GM21381 (cell line): Measurements from ENCODE around the gene RHBDD1.

Experiments
- ATAC-seq: cut with Tn5 transposase; IDR thresholded peaks from one replicate; pipeline ENCODE4 v1.9.1; 2021; ENCODE audit warnings: mild to moderate bottlenecking, moderate library complexity; ENCODE audit not compliant: unreplicated experiment

The RHBDD1 gene, protein sequence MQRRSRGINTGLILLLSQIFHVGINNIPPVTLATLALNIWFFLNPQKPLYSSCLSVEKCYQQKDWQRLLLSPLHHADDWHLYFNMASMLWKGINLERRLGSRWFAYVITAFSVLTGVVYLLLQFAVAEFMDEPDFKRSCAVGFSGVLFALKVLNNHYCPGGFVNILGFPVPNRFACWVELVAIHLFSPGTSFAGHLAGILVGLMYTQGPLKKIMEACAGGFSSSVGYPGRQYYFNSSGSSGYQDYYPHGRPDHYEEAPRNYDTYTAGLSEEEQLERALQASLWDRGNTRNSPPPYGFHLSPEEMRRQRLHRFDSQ

DNA sequence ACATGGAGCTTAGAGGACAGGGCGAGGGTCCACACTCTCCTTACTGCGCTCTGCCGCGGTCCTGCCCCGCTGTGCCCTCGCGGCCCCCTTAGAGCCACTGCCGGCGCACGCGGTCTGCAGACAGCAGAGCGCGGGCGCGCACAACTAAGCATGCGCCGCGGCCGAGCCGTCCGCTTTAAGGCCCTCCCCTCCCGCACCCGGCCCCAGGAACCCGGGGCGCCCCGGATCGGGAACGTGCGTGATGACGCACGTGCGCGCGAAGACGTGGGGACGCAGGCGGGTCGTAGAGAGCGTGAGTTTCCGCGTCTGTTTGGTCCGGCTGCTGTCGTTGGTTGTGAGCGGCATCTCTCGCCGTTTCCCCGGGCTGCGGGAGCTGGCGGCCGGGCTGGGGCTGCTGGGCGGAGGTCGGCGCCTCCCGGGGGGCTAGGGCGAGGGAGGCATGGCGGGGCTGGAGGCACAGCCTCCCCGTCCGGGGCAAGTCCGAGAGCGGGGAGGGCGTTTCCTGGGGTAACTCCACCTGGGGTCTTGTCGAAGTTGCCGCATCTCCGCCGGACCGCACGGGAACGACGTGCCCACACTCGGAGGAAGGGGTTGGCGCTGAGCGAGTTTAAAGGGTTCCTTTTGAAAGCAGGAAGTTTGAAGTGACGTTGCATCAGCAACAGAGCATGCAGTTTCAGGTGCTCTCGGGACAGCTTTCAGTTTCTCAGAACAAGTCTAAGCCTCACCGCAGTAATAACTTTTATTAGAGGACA lies at the start of gene RHBDD1:
RHBDD1 (plus strand) TSS at position 259 of the 752 bp plus-strand sequence. CDS start 28,640 bp downstream, outside the sequence.
- peak; percentile 84 for ATAC-seq

DNA sequence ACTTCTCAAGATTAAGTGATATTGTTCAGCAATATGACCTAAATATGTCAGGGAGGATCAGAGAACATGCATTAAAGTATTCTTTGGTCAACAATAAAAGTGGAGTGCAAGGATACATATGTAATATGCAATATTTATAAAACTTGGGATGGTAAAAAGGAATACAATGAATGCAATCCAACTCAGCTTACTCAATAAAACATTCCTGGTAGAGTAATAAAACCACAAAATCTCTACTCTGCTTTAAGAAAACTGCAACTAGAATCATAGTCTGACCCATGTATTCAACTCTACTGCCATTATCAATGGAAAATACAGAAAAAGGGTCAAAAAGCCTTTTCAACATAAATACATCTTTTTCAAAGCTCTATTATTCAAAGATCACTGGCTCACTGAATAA lies 47.8 kb upstream of the RHBDD1 start:
- no peak for ATAC-seq

DNA sequence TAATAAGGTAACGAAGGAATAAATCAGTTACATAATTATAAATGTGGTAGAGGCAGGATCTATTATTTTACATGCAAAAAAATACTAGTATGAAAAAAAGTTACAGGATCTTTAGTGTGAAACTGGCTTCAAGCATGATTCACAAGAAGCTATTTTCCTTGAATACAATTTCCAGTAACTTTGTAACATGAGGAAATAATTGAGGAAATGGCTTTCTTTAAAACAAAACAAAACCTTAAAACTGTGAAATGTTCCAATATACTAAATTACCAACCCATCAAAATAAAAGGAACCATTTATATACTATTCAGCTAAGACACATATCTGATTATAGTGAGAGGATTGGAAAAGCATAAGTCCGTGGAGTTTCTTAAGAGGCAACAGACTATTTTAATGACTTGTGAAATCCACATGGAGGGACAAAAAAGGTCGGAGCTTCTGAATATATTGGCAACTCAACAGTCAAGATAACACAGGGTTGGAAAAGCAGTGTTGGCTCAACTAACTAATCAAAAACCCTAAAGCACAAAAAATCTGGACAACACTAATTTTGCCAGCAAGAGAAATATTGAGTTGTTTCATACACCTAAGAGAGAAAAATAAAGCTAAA lies 46.9 kb upstream of the RHBDD1 start:
- no peak for ATAC-seq

DNA sequence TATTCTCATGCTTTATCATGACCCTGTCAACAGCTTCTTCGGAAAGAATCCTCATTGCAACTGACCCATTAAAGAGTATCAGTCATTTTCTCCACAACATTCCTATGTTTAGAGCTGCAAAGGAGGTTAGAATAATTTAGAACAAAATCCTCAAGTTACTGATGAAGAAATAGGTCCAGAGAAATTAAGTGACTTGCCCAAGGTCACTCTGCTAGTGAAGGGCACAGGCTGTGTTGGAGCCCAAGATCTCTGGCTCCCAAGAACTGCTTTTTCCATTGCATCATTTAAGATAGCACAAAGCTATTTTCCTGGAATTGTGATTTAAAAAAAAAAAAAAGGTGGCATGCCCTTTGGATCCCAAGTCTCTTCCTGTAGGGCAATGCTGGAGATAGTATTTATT lies 45.8 kb upstream of the RHBDD1 start:
- ATAC-seq: no peak

DNA sequence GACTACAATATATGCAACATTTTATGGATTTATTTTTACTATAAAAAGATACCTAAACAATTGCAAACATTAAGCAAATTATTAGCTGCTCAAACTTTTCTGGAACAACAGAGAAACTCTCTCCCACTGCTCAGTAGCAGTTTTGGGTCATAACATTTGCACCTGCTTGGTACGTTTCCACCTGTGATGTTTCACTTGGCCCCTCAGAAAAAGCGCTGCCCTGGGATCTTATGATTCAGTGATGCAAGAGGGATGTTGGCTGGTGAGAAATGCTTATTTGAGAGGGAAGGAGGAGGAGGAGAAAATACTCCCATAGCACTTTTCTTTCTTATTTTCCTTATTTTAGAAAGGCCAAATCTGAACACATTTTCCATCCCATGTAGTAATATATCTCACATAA lies 45.4 kb upstream of the RHBDD1 start:
- no peak for ATAC-seq

DNA sequence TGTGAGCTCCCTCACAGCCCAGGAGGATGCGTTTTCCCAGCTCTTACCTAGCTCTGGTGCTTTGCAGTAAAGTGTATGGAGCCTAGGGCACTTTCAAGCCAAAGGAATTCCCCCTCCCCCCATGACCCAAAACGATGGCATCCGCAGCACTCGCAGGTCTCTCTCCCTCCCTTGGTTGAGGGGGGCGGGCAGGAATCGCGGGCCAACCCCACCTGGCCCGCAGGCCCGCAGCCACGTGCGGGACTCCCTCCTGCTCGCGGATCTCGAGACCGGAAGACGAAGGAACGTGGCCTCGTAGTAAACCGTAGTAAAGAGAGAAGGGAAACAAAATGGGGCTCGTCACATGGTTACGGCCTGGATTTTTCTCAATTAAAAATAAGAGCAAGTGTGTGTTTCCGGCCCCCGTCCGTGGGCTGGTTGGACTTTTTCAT lies 44.8 kb upstream of the RHBDD1 start:
- peak; percentile 53 for ATAC-seq

DNA sequence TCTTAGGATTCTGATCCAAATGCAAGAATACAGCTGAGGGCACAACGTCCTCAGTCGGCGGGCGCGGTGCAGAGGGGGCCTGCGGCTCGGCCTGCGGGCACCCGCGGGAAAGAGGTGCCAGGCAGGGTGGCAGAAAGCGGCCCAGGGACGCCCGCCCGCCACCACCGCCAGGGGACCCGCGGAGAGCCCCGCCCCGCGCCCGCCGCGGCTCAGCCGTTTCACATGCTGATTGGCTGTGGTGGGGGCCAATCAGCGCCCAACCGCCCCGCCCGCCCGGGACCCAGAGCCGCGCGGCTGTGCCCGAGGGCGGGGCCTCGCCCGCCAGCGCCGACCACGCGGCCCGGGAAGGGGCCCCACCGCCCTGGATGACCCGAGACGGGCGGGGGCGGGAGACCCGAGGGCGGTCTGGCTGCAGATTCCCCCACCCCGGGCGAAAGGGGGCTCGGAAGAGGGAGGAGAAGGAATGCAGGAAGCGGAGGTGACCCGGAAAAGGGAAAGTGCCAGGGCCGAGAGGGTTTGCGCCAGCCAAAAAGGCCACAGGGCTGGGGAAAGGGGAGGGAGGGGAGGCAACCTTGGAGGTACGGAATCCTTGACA lies 44.3 kb upstream of the RHBDD1 start:
- ATAC-seq: peak; percentile 99

DNA sequence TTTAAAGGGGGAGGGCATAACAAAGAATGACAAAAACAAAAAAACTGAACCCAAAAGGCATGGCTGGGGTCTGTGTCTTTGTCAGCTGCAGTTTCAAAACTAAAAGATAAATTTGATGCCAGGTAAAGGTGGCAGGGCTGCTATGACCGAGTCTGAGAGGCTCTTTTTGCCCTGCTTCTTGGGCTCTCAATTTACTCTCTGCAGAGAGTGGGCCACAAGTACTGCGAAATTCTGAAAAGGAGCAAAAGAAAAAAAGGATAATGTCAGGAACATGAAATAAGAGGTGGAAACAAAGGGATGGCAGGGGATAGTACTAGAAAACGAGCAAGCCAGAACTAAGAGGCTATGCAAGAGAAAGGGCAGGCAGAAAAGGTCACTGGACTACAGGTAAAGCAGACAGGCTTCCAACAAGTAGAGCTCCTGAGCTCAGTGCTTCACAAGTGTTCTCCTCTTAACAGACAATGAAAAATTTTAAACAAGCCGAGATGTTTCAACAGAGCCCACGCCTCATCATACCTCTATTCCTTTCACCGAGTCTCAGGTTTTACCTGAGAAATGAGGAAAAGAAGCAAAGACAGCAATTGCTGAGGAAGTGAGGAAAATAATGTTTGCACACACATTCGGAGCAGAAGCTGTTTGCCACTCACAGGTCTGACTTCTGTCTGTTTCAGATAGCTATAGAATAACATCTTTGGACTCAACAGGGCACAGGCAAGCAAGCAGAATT lies 43.5 kb upstream of the RHBDD1 start:
- ATAC-seq: no peak

DNA sequence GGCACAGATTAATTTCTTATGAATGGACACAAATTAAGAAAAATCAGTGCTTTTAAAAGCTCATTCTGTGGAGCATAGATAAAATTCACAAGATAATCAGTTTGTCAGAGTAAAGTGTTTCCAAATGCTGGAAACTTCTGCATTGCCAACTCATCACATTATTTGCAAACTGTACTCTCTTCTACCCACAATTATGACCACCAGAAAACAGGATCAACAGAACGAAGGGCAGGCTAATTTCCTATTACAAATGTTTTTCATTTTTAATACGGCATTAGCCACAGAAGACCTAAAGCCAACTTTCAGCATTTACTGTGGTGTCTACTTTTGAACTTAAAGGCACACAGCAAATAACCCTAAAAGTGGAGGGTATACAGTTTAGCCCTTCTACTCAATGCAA lies 42.2 kb upstream of the RHBDD1 start:
- ATAC-seq: no peak

DNA sequence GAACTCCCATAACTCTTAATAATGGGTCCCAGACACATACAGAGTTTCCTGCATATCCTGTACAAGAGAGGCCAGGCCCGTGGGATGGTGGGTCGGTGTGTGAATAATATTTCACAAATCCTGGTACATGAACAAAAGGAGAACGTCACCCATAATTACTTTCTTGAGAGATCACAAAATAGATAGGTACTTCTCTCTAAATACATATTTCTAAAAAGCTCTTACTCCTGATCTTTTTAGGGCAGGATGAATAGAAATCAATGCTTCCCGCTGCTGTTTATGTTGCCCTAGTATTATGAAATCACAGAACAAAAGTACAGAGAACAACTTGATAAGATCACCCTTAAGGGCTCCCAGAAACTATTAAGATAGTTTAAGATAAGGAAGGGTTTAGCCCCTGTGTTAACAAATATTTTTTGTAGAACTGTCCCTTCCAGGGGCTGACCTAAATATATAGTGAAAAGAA lies 41.6 kb upstream of the RHBDD1 start:
- no peak for ATAC-seq

DNA sequence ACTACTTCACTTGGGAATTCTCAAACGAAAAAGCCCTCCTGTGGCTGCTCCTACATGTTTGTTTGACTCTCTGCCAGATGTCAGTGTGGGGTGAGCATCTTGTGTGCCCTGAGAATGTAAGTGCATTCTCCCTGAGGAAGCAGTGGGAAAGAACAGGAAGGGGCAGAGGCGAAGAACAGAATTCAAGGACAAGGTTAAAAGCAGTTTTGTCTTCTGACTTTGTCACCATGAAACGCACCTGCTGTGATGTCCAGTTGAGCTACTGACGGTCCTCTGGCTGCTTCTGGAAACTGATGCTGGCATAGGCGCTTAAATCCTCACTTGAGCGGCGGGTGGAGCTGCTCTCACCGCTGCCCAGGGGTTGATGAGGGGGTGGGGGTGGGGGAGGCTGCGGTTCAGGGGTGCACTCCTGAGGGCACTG lies 41.1 kb upstream of the RHBDD1 start:
- ATAC-seq: no peak

DNA sequence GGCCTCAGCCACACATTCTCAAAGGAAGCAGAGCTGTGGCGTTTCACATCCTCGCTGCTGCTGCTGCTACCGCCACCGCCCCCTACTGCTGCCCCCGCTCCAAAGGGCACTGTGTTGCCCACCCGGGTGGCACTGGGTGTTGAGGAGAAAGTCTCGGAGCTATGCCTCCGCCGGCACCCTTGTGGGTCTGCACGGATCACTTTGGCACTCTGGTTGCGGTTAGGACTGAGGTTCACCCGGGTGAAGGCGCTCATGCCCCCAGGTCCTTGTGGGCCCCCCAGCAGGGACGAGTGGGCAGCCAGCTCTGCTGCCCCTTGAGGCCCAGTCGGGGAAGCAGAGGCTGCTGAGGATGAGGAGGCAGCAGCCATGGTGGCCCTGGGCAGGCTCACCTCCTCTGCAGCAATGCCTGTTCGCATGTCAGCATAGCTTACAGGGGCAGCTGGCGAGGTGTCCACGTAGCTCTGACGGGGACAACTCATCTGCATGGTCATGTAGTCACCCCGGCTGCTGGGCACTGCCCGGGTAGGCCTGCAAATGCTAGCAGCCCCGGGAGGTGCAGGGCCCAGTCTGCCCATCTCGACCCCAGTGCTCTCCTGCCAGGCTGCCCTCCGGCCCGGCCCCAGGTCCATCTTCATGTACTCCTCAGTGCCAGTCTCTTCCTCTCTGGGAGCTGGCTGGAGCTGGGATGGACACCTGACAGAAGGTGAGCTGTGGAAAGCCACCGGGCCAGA lies 40.4 kb upstream of the RHBDD1 start:
- ATAC-seq: no peak

DNA sequence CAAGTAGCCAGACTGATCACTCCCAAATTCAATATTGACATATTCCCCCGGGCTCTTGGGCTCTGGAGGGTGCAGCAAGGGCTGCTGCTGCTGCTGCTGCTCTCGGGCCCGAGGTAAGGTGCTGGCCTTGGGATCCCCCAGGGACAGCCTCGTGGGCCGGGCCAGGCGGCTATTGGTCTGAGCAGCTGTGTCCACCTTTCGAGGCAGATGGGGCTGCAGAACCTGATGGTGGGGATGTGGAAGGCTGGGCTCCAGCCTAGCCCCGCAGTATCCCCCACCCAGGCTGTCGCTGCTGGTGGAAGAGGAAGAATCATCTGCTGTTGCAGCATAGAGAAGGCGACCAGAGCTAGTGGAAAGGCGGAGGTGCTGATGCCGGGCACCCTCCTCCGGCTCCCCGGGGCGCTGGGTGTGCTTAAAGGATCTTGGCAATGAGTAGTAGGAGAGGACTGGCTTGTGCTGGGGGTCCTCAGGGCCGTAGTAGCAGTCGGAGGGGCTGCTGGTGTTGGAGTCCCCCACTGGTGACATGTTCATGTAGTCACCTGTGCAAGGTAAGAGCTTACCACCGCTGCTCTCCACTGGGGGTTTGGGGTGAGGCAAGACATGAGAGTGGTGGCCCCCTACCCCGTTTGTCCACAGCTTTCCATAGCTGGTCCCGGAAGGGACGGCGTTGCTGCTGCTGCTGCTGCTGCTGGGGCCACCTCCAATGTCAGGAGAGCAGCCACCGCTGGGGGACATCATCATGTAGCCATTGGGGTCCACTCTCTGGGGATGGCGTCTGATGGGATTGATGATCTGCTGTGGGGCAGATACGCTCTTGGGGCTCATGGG lies 39.6 kb upstream of the RHBDD1 start:
- ATAC-seq: no peak

DNA sequence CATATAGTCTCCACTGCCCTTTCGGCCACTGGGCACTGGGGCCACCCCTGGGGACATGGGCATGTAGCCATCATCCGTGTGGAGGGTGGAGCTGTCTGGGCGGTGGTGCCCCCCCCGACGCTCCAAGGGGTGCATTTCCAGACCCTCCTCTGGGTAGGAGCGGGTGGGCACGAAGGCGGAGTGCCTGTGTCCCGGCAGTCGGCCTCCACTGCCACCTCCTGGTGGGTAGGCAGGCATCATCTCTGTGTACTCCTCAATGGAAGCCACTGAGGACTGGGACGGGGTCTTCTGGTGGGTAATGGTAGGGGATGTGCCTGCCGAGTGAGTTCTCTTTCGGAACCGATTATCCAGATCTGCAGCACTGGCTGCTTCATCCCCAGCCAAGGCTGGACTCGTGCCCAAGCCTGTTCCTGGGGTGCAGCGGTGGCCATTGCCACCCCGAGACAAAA lies 39.0 kb upstream of the RHBDD1 start:
- ATAC-seq: no peak

DNA sequence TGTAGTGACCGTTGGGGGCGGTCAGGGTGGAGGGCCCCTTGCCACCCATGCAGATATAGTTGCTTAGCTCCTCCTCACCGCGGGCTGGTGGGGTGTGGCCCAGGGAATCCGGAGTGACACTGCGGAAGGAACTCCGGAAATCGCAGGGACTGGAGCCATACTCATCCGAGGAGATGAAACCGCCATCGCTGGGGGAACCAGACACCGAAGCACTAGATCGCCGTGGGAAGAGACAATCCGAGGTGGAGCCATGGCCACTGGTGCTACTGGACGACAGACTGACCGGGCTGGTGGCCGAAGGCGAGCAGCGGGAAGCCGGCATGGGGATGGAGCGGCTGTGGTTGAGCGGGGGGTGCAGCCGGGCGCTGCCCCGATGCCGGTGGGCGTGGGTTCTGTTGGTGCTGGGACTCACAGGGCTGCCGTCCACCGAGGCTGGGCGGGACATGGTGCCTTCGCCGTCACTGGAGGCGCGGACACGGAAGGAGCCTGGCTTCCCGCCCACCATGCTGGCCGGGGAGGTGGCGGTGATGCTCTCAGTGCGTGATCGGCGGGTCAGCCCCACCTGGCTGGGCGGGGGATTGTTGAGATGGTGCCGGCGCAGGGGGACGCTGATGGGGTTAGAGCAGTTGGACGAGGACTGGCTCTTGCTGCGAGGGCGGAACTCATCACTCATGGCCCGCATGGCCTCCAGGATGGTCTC lies 38.4 kb upstream of the RHBDD1 start:
- ATAC-seq: no peak

DNA sequence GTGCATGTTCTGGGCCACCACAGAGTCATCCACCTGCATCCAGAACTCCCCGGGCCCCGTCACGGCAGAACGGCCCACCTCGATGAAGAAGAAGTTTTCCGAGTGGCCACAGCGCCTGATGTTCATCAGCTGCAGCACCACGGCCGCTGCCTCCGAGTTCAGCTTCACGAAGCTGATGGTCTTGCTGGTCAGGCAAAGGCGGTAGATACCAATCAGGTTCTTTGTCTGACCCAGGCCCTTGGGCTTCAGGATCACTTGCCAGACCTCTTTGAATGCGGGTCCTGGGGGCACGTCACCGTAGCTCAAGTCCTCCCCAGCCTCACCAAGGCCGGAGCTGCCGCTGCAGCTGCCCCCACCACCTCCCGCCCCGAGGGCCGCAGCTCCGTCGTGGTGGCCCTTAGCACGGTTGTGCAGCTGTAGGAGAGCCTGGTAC lies 37.8 kb upstream of the RHBDD1 start:
- ATAC-seq: no peak

DNA sequence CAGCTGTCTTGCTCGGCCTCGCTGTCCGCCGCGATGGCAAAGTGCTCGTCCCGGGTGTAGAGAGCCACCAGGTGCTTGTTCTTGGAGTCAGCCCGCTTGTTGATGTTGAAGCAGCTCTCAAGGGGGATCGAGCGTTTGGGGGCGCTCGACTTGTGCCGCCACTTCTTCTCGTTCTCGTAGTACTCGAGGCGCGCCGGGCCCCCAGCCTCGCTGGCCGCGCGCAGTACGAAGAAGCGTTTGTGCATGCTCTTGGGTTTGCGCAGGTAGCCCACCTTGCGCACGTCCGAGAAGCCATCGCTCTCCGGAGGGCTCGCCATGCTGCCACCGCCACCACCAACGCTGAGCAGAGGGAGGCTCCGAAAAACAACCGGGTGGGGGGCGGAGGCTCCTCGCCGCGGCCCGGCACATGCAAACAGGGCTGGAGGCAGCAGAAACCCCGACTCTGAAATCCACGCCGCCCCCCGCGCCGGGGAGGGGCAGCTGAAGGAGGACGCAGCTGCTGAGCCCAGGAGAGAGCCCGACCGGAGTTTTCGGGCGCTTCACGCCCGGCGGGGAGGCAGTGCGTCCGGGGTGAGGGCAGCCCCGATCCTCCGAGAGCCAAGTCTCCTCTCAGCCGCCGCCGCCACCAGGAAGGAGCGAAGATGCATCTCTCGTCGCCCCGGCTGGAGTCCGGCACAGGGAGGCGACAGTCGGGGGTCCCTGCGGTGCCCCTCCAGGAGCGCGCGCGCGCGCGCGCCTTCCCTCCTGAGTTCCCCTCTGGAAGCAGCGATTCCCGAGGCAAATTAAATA lies 37.2 kb upstream of the RHBDD1 start:
- ATAC-seq: no peak
